Neural crest cell (in vitro differentiated cells): ENCODE results near the gene CDHR2. TPM values are rescaled to one million over a fixed set of nuclear protein-coding genes. Genes with fewer than 3 reads are reported as not detected.
A peak's percentile ranks its signal among the peaks of the same experiment; 100 is the strongest.

ENCODE experiments used
- DNase-seq: peaks from one replicate; pipeline ENCODE4 v3.0.0; 2021; ENCODE audit warnings: low read depth, mixed read lengths, low spot score
- H3K27ac Mint-ChIP-seq: one replicate; pipeline ENCODE4 v1.8.0; 2021; ENCODE audit warnings: mild to moderate bottlenecking, mixed read lengths; ENCODE audit not compliant: unreplicated experiment
- H3K27me3 Mint-ChIP-seq: 2 replicates; pipeline ENCODE4 v1.8.0; 2021; ENCODE audit warnings: low read depth, mild to moderate bottlenecking, mixed read lengths
- H3K36me3 Mint-ChIP-seq: 2 replicates; pipeline ENCODE4 v1.8.0; 2021; ENCODE audit warnings: low read depth, mild to moderate bottlenecking, mixed read lengths
- H3K4me1 Mint-ChIP-seq: 2 replicates; pipeline ENCODE4 v1.8.0; 2021; ENCODE audit warnings: mixed read lengths
- H3K4me3 Mint-ChIP-seq: one replicate; pipeline ENCODE4 v1.8.0; 2021; ENCODE audit warnings: mild to moderate bottlenecking, mixed read lengths
- H3K9me3 Mint-ChIP-seq: 2 replicates; pipeline ENCODE4 v1.8.0; 2021; ENCODE audit warnings: mixed read lengths
- total RNA-seq: library from RNA; stranded (reverse); gene quantifications from 2 replicates; pipeline ENCODE4 v1.2.1, GENCODE V29; 2021
- TF ChIP-seq, protein P1 (sequence below): fragments of 200-600 bp; sonication (generic); conservative IDR thresholded peaks from 2 replicates; pipeline ENCODE4 v1.5.0; 2021; ENCODE audit warnings: antibody characterized with exemption, mild to moderate bottlenecking

CDHR2 gene
- total RNA-seq, 1 donor from 2014 or later: not detected

DNA sequence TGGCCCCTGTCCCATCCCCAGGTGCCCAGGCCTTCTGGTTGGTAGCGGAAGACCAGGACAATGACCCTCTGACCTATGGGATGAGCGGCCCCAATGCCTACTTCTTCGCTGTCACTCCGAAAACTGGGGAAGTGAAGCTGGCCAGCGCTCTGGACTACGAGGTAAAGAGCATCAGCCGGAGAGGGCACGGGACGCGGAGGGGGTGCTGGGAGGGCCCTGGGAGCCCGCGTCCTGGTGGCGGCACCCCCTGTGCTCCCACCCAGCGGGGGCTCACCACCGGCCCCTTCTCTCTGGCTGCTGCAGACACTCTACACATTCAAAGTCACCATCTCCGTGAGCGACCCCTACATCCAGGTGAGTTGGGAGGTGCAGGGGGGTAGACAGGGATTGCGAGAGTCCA is 19.5 kb downstream of the CDHR2 start:
- H3K27me3 Mint-ChIP-seq: peaks cover 18% of the 10 kb centered on the region
- H3K4me1 Mint-ChIP-seq: no peaks in the 10 kb centered on the region
- H3K4me3 Mint-ChIP-seq: no peak overlapping the region
- no peak overlapping the region for H3K27ac Mint-ChIP-seq
- H3K9me3 Mint-ChIP-seq: no peaks in the 10 kb centered on the region
- no peaks in the 10 kb centered on the region for H3K36me3 Mint-ChIP-seq
- TF ChIP-seq, protein P1, sequence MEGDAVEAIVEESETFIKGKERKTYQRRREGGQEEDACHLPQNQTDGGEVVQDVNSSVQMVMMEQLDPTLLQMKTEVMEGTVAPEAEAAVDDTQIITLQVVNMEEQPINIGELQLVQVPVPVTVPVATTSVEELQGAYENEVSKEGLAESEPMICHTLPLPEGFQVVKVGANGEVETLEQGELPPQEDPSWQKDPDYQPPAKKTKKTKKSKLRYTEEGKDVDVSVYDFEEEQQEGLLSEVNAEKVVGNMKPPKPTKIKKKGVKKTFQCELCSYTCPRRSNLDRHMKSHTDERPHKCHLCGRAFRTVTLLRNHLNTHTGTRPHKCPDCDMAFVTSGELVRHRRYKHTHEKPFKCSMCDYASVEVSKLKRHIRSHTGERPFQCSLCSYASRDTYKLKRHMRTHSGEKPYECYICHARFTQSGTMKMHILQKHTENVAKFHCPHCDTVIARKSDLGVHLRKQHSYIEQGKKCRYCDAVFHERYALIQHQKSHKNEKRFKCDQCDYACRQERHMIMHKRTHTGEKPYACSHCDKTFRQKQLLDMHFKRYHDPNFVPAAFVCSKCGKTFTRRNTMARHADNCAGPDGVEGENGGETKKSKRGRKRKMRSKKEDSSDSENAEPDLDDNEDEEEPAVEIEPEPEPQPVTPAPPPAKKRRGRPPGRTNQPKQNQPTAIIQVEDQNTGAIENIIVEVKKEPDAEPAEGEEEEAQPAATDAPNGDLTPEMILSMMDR: no peak
- DNase-seq: no peak

DNA sequence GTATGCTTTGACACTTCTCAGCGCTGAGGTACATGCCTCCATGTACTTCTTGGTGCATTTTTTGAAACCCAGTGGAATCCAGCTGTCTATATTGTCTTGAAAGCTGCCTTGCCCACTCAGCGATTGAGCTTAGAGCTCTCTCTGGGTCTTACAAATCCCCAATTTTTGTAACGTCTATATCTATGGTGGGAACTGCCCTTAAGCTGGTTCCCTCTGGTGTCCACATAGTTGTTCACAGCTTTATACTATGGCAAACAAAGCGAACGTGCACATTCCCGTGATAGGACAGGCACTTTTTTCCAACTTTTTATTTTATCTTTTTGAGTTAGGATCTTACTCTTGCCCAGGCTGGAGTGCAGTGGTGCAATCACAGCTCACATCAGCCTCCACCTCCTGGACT is 20.9 kb downstream of the CDHR2 start:
- no peak overlapping the region for H3K4me3 Mint-ChIP-seq
- no peaks in the 10 kb centered on the region for H3K36me3 Mint-ChIP-seq
- TF ChIP-seq, protein P1: no peak
- DNase-seq: no peak
- no peak overlapping the region for H3K27ac Mint-ChIP-seq
- H3K4me1 Mint-ChIP-seq: peaks cover 4% of the 10 kb centered on the region
- peaks cover 22% of the 10 kb centered on the region for H3K27me3 Mint-ChIP-seq
- no peaks in the 10 kb centered on the region for H3K9me3 Mint-ChIP-seq

DNA sequence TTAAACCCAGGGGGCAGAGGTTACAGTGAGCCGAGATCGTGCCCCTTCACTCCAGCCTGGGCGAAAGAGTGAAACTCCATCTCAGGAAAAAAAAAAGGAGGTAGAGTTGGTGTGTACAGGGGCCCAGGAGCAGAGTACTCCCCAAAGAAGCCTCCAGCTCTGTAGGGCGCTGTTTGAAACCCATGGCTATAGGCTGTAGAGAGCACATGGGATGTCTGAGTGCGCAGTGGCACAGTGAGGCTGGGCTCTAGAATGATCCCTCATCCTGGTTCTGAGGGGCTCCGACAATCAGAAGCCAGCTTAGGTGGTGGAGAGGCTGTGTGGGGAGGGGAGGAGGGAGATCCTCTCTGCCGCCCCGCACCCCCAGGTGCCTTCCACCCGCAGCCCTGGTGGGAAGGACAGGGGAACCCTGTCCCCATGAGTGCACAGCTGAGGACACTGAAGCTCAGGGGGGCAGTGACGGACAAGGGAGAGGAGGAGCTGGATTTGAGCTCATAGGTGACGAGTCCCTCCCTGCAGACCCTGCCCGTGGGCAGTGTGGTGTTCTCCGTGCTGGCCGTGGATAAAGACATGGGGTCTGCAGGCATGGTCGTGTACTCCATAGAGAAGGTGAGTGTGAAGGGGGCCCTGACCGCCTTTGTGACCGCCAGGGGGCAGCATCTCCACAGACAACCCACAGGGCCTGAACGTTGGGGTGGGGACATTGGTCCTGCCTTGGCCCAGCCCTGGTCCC is 24.6 kb downstream of the CDHR2 start:
- TF ChIP-seq, protein P1: peak; percentile 79
- DNase-seq: peak; percentile 77
- H3K9me3 Mint-ChIP-seq: no peaks in the 10 kb centered on the region
- no peak overlapping the region for H3K27ac Mint-ChIP-seq
- H3K27me3 Mint-ChIP-seq: peaks cover 20% of the 10 kb centered on the region
- H3K36me3 Mint-ChIP-seq: no peaks in the 10 kb centered on the region
- H3K4me3 Mint-ChIP-seq: no peak overlapping the region
- peaks cover 4% of the 10 kb centered on the region for H3K4me1 Mint-ChIP-seq

DNA sequence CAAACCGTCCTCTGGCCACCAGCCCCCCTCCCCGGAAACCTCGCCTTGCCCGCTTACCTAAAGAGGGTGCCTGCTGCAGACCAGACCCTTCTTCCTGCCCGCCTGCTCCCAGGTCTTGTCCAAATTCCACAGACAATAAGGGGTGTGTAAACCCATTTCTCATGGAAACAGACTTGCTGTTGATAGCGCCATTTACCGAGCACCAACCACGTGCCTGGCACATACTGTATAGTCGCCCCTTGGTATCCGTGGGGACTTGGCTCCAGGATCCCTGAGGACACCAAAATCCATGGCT is 25.1 kb downstream of the CDHR2 start:
- Mint-ChIP-seq H3K9me3 (no peaks in the 10 kb centered on the region), H3K4me3 (no peak overlapping the region), H3K27me3 (peaks cover 20% of the 10 kb centered on the region), H3K4me1 (peaks cover 4% of the 10 kb centered on the region), H3K36me3 (no peaks in the 10 kb centered on the region), H3K27ac (no peak overlapping the region)
- no peak for DNase-seq
- TF ChIP-seq, protein P1: peak; percentile 30

DNA sequence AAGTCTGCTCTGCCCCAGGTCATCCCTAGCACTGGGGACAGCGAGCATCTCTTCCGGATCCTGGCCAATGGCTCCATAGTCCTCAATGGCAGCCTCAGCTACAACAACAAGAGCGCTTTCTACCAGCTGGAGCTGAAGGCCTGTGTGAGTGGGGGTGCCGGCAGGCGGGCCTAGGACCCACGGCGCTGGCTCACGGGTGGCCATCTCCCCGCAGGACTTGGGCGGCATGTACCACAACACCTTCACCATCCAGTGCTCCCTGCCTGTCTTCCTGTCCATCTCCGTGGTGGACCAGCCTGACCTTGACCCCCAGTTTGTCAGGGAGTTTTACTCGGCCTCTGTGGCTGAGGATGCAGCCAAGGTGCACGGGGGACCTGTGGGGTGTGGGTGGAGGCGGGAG is 25.9 kb downstream of the CDHR2 start:
- Mint-ChIP-seq H3K36me3 (no peaks in the 10 kb centered on the region), H3K9me3 (no peaks in the 10 kb centered on the region), H3K4me3 (no peak overlapping the region), H3K27ac (no peak overlapping the region), H3K4me1 (peaks cover 4% of the 10 kb centered on the region), H3K27me3 (peaks cover 17% of the 10 kb centered on the region)
- no peak for DNase-seq
- TF ChIP-seq, protein P1: no peak
